ENCODE results near the gene SLC4A8.

The SLC4A8 gene

GRCh38 chr12:51406290-51406689 is 18.3 kb upstream of the SLC4A8 start:
- no peaks in the 10 kb centered on the region for H3K9me3 Mint-ChIP-seq (ENCODE audit: low read depth)

GRCh38 chr12:51406859-51407258 is 17.8 kb upstream of the SLC4A8 start:
- H3K9me3 Mint-ChIP-seq (ENCODE audit: low read depth), result no peaks in the 10 kb centered on the region
- H3K4me1 Mint-ChIP-seq (ENCODE audit: low read depth), result peaks cover 6% of the 10 kb centered on the region
- no peaks in the 10 kb centered on the region for H3K36me3 Mint-ChIP-seq
- H3K27ac Mint-ChIP-seq, result no peak overlapping the region
- H3K27me3 Mint-ChIP-seq, result no peaks in the 10 kb centered on the region
- H3K4me3 Mint-ChIP-seq, result no peak overlapping the region

More at GRCh38 chr12:51406290-51406689, 18.3 kb upstream of the SLC4A8 start:
- Mint-ChIP-seq H3K4me3 (no peak overlapping the region), H3K27me3 (no peaks in the 10 kb centered on the region), H3K4me1 (ENCODE audit: low read depth) (peaks cover 6% of the 10 kb centered on the region), H3K36me3 (no peaks in the 10 kb centered on the region), H3K27ac (no peak overlapping the region)

- Mint-ChIP-seq H3K36me3 (no peaks in the 10 kb centered on the region), H3K4me1 (ENCODE audit: low read depth) (peaks cover 6% of the 10 kb centered on the region), H3K27me3 (no peaks in the 10 kb centered on the region), H3K9me3 (ENCODE audit: low read depth) (no peaks in the 10 kb centered on the region), H3K4me3 (no peak overlapping the region), H3K27ac (no peak overlapping the region)
These were observed 17.0 kb upstream of the SLC4A8 start for GRCh38 chr12:51407604-51408003.

GRCh38 chr12:51409846-51410245 is 14.8 kb upstream of the SLC4A8 start:
- Mint-ChIP-seq H3K4me3 (no peak overlapping the region), H3K27ac (no peak overlapping the region), H3K36me3 (no peaks in the 10 kb centered on the region), H3K9me3 (ENCODE audit: low read depth) (no peaks in the 10 kb centered on the region), H3K27me3 (no peaks in the 10 kb centered on the region), H3K4me1 (ENCODE audit: low read depth) (peaks cover 10% of the 10 kb centered on the region)

- Mint-ChIP-seq H3K4me1 (ENCODE audit: low read depth) (peaks cover 4% of the 10 kb centered on the region), H3K27ac (no peak overlapping the region), H3K9me3 (ENCODE audit: low read depth) (no peaks in the 10 kb centered on the region), H3K27me3 (no peaks in the 10 kb centered on the region), H3K4me3 (no peak overlapping the region), H3K36me3 (peaks cover 2% of the 10 kb centered on the region)
These were observed 11.5 kb upstream of the SLC4A8 start for GRCh38 chr12:51413149-51413548.

- no peak overlapping the region for H3K4me3 Mint-ChIP-seq
- H3K9me3 Mint-ChIP-seq (ENCODE audit: low read depth), result no peaks in the 10 kb centered on the region
- no peaks in the 10 kb centered on the region for H3K27me3 Mint-ChIP-seq
- H3K4me1 Mint-ChIP-seq (ENCODE audit: low read depth), result peaks cover 4% of the 10 kb centered on the region
- H3K27ac Mint-ChIP-seq, result no peak overlapping the region
- peaks cover 2% of the 10 kb centered on the region for H3K36me3 Mint-ChIP-seq
These were observed 10.8 kb upstream of the SLC4A8 start for GRCh38 chr12:51413791-51414190.

GRCh38 chr12:51415931-51416330 is 8.7 kb upstream of the SLC4A8 start:
- H3K27ac Mint-ChIP-seq, result no peak overlapping the region
- H3K4me3 Mint-ChIP-seq, result no peak overlapping the region
- H3K9me3 Mint-ChIP-seq (ENCODE audit: low read depth), result no peaks in the 10 kb centered on the region
- H3K36me3 Mint-ChIP-seq, result peaks cover 2% of the 10 kb centered on the region
- no peaks in the 10 kb centered on the region for H3K27me3 Mint-ChIP-seq
- peaks cover 4% of the 10 kb centered on the region for H3K4me1 Mint-ChIP-seq (ENCODE audit: low read depth)

- Mint-ChIP-seq H3K27ac (no peak overlapping the region), H3K4me1 (ENCODE audit: low read depth) (peaks cover 4% of the 10 kb centered on the region), H3K4me3 (no peak overlapping the region), H3K9me3 (ENCODE audit: low read depth) (no peaks in the 10 kb centered on the region), H3K36me3 (peaks cover 2% of the 10 kb centered on the region), H3K27me3 (no peaks in the 10 kb centered on the region)
These were observed 6.8 kb upstream of the SLC4A8 start for GRCh38 chr12:51417826-51418225.

GRCh38 chr12:51419425-51420193 is 5.0 kb upstream of the SLC4A8 start:
- no peaks in the 10 kb centered on the region for H3K27me3 Mint-ChIP-seq
- no peak overlapping the region for H3K27ac Mint-ChIP-seq
- no peak overlapping the region for H3K4me3 Mint-ChIP-seq
- H3K4me1 Mint-ChIP-seq (ENCODE audit: low read depth), result peaks cover 7% of the 10 kb centered on the region
- H3K9me3 Mint-ChIP-seq (ENCODE audit: low read depth), result no peaks in the 10 kb centered on the region
- peaks cover 2% of the 10 kb centered on the region for H3K36me3 Mint-ChIP-seq

GRCh38 chr12:51421266-51421884 is 3.3 kb upstream of the SLC4A8 start:
- H3K27ac Mint-ChIP-seq, result no peak overlapping the region
- no peak overlapping the region for H3K4me3 Mint-ChIP-seq
- H3K4me1 Mint-ChIP-seq (ENCODE audit: low read depth), result peaks cover 9% of the 10 kb centered on the region
- no peaks in the 10 kb centered on the region for H3K9me3 Mint-ChIP-seq (ENCODE audit: low read depth)
- no peaks in the 10 kb centered on the region for H3K36me3 Mint-ChIP-seq
- no peaks in the 10 kb centered on the region for H3K27me3 Mint-ChIP-seq

GRCh38 chr12:51424094-51424661 is 453 bp upstream of the SLC4A8 start:
- H3K4me3 Mint-ChIP-seq, result peak overlapping the region; percentile 85

GRCh38 chr12:51428256-51428655 is 3.6 kb downstream of the SLC4A8 start:
- H3K4me3 Mint-ChIP-seq, result no peak overlapping the region
- H3K9me3 Mint-ChIP-seq (ENCODE audit: low read depth), result no peaks in the 10 kb centered on the region
- H3K27ac Mint-ChIP-seq, result no peak overlapping the region

More at GRCh38 chr12:51424094-51424661, 453 bp upstream of the SLC4A8 start:
- Mint-ChIP-seq H3K9me3 (ENCODE audit: low read depth) (no peaks in the 10 kb centered on the region), H3K27me3 (no peaks in the 10 kb centered on the region), H3K36me3 (no peaks in the 10 kb centered on the region), H3K4me1 (ENCODE audit: low read depth) (peaks cover 10% of the 10 kb centered on the region), H3K27ac (no peak overlapping the region)

GRCh38 chr12:51429700-51430099 is 5.1 kb downstream of the SLC4A8 start:
- H3K4me3 Mint-ChIP-seq, result no peak overlapping the region
- H3K9me3 Mint-ChIP-seq (ENCODE audit: low read depth), result no peaks in the 10 kb centered on the region
- no peak overlapping the region for H3K27ac Mint-ChIP-seq
- H3K4me1 Mint-ChIP-seq (ENCODE audit: low read depth), result peaks cover 3% of the 10 kb centered on the region
- H3K36me3 Mint-ChIP-seq, result peaks cover 7% of the 10 kb centered on the region
- H3K27me3 Mint-ChIP-seq, result no peaks in the 10 kb centered on the region

More at GRCh38 chr12:51428256-51428655, 3.6 kb downstream of the SLC4A8 start:
- H3K4me1 Mint-ChIP-seq (ENCODE audit: low read depth), result peaks cover 8% of the 10 kb centered on the region
- H3K36me3 Mint-ChIP-seq, result peaks cover 7% of the 10 kb centered on the region
- no peaks in the 10 kb centered on the region for H3K27me3 Mint-ChIP-seq

- Mint-ChIP-seq H3K4me1 (ENCODE audit: low read depth) (peaks cover 1% of the 10 kb centered on the region), H3K9me3 (ENCODE audit: low read depth) (no peaks in the 10 kb centered on the region), H3K27me3 (no peaks in the 10 kb centered on the region), H3K4me3 (no peak overlapping the region), H3K27ac (no peak overlapping the region), H3K36me3 (peaks cover 7% of the 10 kb centered on the region)
These were observed 5.7 kb downstream of the SLC4A8 start for GRCh38 chr12:51430196-51430895.

- Mint-ChIP-seq H3K27me3 (no peaks in the 10 kb centered on the region), H3K4me1 (ENCODE audit: low read depth) (peaks cover 6% of the 10 kb centered on the region), H3K36me3 (peaks cover 7% of the 10 kb centered on the region), H3K27ac (no peak overlapping the region), H3K4me3 (no peak overlapping the region), H3K9me3 (ENCODE audit: low read depth) (no peaks in the 10 kb centered on the region)
These were observed 8.3 kb downstream of the SLC4A8 start for GRCh38 chr12:51432921-51433320.

All from activated naive CD8-positive, alpha-beta T cell (primary cell).